ENCODE results near the gene KRTAP13-4. TPM values are rescaled to one million over a fixed set of nuclear protein-coding genes. Genes with fewer than 3 reads are reported as not detected.

KRTAP13-4 gene
- total RNA-seq, 1 donor from 2014 or later = not detected

DNA sequence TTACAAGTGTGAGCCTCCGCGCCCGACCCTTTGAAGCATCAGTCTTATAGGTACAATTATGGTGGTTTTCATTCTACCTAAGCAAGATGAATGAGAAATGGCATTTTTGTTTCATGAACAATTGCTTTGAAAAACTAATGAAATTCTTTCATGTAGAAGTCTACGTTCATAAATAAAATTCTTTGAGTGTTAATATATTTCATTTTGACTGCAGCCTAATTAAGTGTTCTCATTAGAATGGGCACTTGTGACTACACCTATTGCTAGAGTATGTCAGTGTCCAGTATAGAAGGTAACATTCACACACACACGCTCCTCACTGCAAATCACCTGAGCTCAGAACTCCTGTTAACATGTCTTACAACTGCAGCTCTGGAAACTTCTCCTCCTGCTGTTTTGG lies 10.0 kb downstream of the KRTAP13-4 start, which contains the start of gene KRTAP15-1:
TSS of gene KRTAP15-1 (plus strand) at position 301 of the 400 bp plus-strand sequence. CDS start at position 354, 53 bp downstream.
- TF ChIP-seq, protein P1, sequence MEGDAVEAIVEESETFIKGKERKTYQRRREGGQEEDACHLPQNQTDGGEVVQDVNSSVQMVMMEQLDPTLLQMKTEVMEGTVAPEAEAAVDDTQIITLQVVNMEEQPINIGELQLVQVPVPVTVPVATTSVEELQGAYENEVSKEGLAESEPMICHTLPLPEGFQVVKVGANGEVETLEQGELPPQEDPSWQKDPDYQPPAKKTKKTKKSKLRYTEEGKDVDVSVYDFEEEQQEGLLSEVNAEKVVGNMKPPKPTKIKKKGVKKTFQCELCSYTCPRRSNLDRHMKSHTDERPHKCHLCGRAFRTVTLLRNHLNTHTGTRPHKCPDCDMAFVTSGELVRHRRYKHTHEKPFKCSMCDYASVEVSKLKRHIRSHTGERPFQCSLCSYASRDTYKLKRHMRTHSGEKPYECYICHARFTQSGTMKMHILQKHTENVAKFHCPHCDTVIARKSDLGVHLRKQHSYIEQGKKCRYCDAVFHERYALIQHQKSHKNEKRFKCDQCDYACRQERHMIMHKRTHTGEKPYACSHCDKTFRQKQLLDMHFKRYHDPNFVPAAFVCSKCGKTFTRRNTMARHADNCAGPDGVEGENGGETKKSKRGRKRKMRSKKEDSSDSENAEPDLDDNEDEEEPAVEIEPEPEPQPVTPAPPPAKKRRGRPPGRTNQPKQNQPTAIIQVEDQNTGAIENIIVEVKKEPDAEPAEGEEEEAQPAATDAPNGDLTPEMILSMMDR (IDR thresholded peaks at IDR 0.05; ENCODE audit: unreplicated experiment) = no peak
- Mint-ChIP-seq H3K9me3 (ENCODE audit: low read depth) (no peaks in the 10 kb centered on the region), H3K27ac (no peak within 1 kb of the TSS), H3K36me3 (ENCODE audit: insufficient read depth) (no peaks in the 10 kb centered on the region), H3K4me3 (ENCODE audit: low read depth) (no peak within 1 kb of the TSS), H3K27me3 (no peaks in the 10 kb centered on the region), H3K4me1 (ENCODE audit: low read depth) (peaks cover 3% of the 10 kb centered on the region)
- DNase-seq (ENCODE audit: low spot score, unreplicated experiment) = no peak

DNA sequence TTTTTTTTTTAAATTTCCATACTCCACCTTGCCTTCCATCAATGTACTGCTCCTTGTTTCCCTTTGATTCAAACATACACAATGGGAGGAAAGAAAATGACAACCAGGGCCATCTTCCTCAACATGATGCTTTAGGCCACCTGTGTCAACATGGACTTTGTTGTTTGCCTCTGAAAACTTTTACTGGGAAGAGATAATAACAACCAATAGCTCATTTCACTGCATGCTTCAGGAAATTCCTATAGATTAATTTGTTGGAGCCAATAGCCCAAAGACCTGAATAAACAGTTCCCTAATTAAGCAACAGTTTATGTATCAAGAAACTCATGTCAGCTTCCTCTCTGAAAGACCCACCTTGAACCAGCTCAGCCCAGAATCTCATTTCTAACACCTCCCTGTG lies 13.2 kb downstream of the KRTAP13-4 start:
- Mint-ChIP-seq H3K27ac (no peak overlapping the region), H3K4me1 (ENCODE audit: low read depth) (peaks cover 3% of the 10 kb centered on the region), H3K36me3 (ENCODE audit: insufficient read depth) (no peaks in the 10 kb centered on the region), H3K9me3 (ENCODE audit: low read depth) (no peaks in the 10 kb centered on the region), H3K27me3 (no peaks in the 10 kb centered on the region), H3K4me3 (ENCODE audit: low read depth) (no peak overlapping the region)
- DNase-seq (ENCODE audit: low spot score, unreplicated experiment) = no peak
- TF ChIP-seq, protein P1 (IDR thresholded peaks at IDR 0.05; ENCODE audit: unreplicated experiment) = no peak

DNA sequence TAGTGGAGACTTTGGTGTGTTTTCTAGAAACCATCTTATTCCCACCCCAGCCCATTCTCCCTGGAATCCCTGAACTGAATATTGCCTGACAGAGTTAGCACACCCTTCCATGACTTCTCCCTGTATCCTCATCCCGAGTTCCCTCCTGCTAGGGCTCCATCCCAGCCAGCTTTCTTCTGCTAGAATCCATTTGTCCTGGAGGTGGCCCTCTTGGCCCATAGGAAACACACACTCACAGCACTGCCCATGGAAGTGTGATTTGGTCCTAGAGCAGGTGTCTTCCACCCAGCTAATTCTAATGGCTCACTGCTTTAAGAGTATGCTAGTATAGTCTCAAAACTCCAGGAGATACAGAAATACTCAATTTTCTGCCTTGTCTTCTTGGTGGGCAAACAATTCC lies 14.2 kb downstream of the KRTAP13-4 start:
- Mint-ChIP-seq H3K27ac (no peak overlapping the region), H3K9me3 (ENCODE audit: low read depth) (no peaks in the 10 kb centered on the region), H3K4me1 (ENCODE audit: low read depth) (peaks cover 3% of the 10 kb centered on the region), H3K4me3 (ENCODE audit: low read depth) (no peak overlapping the region), H3K27me3 (no peaks in the 10 kb centered on the region), H3K36me3 (ENCODE audit: insufficient read depth) (no peaks in the 10 kb centered on the region)
- no peak for DNase-seq (ENCODE audit: low spot score, unreplicated experiment)
- TF ChIP-seq, protein P1 (IDR thresholded peaks at IDR 0.05; ENCODE audit: unreplicated experiment) = no peak

DNA sequence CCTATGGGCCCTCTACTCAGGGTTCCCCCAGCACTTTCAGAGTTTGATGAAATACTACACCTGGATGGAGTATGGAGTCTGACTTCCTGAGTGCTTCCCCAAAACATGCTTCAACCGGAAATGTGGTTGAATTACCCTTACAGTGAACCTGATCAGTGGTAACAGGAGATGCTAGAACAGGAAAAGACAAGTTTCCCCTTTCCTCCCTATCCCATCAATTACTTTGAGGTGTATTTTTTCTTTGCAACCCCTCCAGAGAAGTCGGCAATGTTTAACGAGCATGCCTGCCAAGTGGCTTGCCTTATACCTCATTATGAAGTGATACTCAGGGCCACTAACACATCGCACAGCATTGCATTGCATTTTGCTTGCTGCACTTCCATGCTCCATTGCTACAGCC lies 17.0 kb downstream of the KRTAP13-4 start:
- Mint-ChIP-seq H3K27ac (no peak overlapping the region), H3K36me3 (ENCODE audit: insufficient read depth) (no peaks in the 10 kb centered on the region), H3K4me3 (ENCODE audit: low read depth) (no peak overlapping the region), H3K9me3 (ENCODE audit: low read depth) (no peaks in the 10 kb centered on the region), H3K4me1 (ENCODE audit: low read depth) (peaks cover 6% of the 10 kb centered on the region), H3K27me3 (no peaks in the 10 kb centered on the region)
- DNase-seq (ENCODE audit: low spot score, unreplicated experiment) = no peak
- TF ChIP-seq, protein P1 (IDR thresholded peaks at IDR 0.05; ENCODE audit: unreplicated experiment) = no peak

DNA sequence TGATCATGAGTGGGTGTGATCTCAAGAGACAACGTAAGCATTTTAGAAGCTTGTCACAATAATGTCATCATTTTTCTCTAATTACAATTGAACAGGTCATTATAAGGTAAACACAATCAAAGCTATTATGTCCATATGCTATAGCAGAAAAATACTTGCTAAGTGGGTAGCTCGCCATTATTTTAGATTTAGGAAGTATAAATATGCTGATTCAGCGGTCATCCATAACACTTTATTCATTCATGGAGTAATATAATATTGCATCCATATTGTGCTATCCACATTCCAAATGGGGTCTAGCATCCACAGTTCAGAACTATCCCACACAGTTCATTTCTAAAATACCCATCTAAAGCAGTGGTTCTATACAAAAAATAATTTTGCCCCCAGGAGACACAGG lies 18.5 kb downstream of the KRTAP13-4 start:
- DNase-seq (ENCODE audit: low spot score, unreplicated experiment) = no peak
- Mint-ChIP-seq H3K9me3 (ENCODE audit: low read depth) (no peaks in the 10 kb centered on the region), H3K36me3 (ENCODE audit: insufficient read depth) (no peaks in the 10 kb centered on the region), H3K27me3 (no peaks in the 10 kb centered on the region), H3K4me3 (ENCODE audit: low read depth) (no peak overlapping the region), H3K27ac (no peak overlapping the region), H3K4me1 (ENCODE audit: low read depth) (peaks cover 3% of the 10 kb centered on the region)
- TF ChIP-seq, protein P1 (IDR thresholded peaks at IDR 0.05; ENCODE audit: unreplicated experiment) = no peak
